Activated T-cell treated with anti-CD3 and anti-CD28 coated beads, Interleukin-2, amount 50 U/mL, for 72 hours (primary cell): ENCODE results near the gene ILRUN. TPM values are rescaled to one million over a fixed set of nuclear protein-coding genes. Genes with fewer than 3 reads are reported as not detected.
A peak's percentile ranks its signal among the peaks of the same experiment; 100 is the strongest.
"Not testable (repeated sequence)": the region's sequence is repeated elsewhere in the genome, so short reads cannot be mapped to it uniquely, and the experiment has no call there.

Experiments used
- ATAC-seq, 2 donors: fragments of 150-1000 bp; cut with Tn5 transposase; replicated peaks in 1 of 2; 2 replicates each; pipeline ENCODE4 v1.10.0; 2021; ENCODE audit warnings: moderate library complexity in 2 of 2, mild to moderate bottlenecking in 1 of 2
- DNase-seq, 2 donors: peaks; one replicate each; pipeline ENCODE4 v3.0.0; 2021 to 2022; ENCODE audit warnings: mixed read lengths in 1 of 2
- H3K27ac Mint-ChIP-seq: one replicate; pipeline ENCODE4 v1.8.0; 2022; ENCODE audit warnings: mild to moderate bottlenecking, moderate library complexity, mixed read lengths
- H3K27me3 Mint-ChIP-seq: one replicate; pipeline ENCODE4 v1.8.0; 2022; ENCODE audit warnings: low read depth, mixed read lengths
- H3K36me3 Mint-ChIP-seq, 2 donors: one replicate each; pipeline ENCODE4 v1.8.0; 2022; ENCODE audit warnings: mixed read lengths in 2 of 2, mild to moderate bottlenecking in 1 of 2; ENCODE audit not compliant: insufficient read depth in 2 of 2
- H3K4me1 Mint-ChIP-seq: one replicate; pipeline ENCODE4 v1.8.0; 2022; ENCODE audit warnings: low read depth, mixed read lengths
- H3K4me3 Mint-ChIP-seq, 2 donors: one replicate each; pipeline ENCODE4 v1.8.0; 2022; ENCODE audit warnings: mild to moderate bottlenecking in 2 of 2, mixed read lengths in 2 of 2, moderate library complexity in 2 of 2
- H3K9me3 Mint-ChIP-seq, 2 donors: one replicate each; pipeline ENCODE4 v1.8.0; 2022; ENCODE audit warnings: mixed read lengths in 2 of 2
- total RNA-seq, 2 donors: library from RNA; stranded (reverse); gene quantifications; one replicate each; pipeline ENCODE4 v1.2.3, GENCODE V29; 2022

ILRUN gene
- total RNA-seq, result 10 to 100 TPM; 68.8 to 78.8 TPM

- H3K4me1 Mint-ChIP-seq, result peaks cover 51% of the 10 kb centered on the region
Measured at GRCh38 chr6:34696739-34697543, at the start of gene ILRUN. ILRUN (minus strand) TSS chr6:34696767; CDS start chr6:34696603, 164 bp downstream.

GRCh38 chr6:34745277-34746103 is 48.9 kb upstream of the ILRUN start:
- Mint-ChIP-seq H3K27me3 (no peaks in the 10 kb centered on the region), H3K27ac (no peak overlapping the region), H3K36me3 (no peaks in the 10 kb centered on the region), H3K4me1 (peaks cover 14% of the 10 kb centered on the region), H3K4me3 (peak overlapping the region in 1 of 2 donors; percentile 15), H3K9me3 (no peaks in the 10 kb centered on the region)
- ATAC-seq, result peak; percentile 76 to 81
- DNase-seq, result peak in 1 of 2 donors; percentile 30

More at GRCh38 chr6:34696739-34697543, at the start of gene ILRUN:
- peak within 1 kb of the TSS; percentile 95 for H3K27ac Mint-ChIP-seq
- H3K4me3 Mint-ChIP-seq, result peak within 1 kb of the TSS; percentile 96 to 99
- DNase-seq (peak; percentile 96 to 97), ATAC-seq (peak; percentile 87 to 94)
- no peaks in the 10 kb centered on the region for H3K27me3 Mint-ChIP-seq
- peaks cover 2 to 3% of the 10 kb centered on the region in 2 donors for H3K36me3 Mint-ChIP-seq
- no peaks in the 10 kb centered on the region for H3K9me3 Mint-ChIP-seq

GRCh38 chr6:34744294-34744647 is 47.7 kb upstream of the ILRUN start:
- H3K36me3 Mint-ChIP-seq, H3K27me3 Mint-ChIP-seq, DNase-seq, H3K4me3 Mint-ChIP-seq, ATAC-seq, H3K27ac Mint-ChIP-seq, H3K9me3 Mint-ChIP-seq: not testable (repeated sequence)
- peaks cover 15% of the 10 kb centered on the region for H3K4me1 Mint-ChIP-seq

GRCh38 chr6:34743625-34744293 is 47.2 kb upstream of the ILRUN start:
- no peaks in the 10 kb centered on the region for H3K27me3 Mint-ChIP-seq
- peaks cover 20% of the 10 kb centered on the region for H3K4me1 Mint-ChIP-seq
- DNase-seq, result peak in 1 of 2 donors; percentile 17
- no peaks in the 10 kb centered on the region for H3K36me3 Mint-ChIP-seq
- H3K4me3 Mint-ChIP-seq, result no peak overlapping the region
- H3K9me3 Mint-ChIP-seq, result no peaks in the 10 kb centered on the region
- no peak overlapping the region for H3K27ac Mint-ChIP-seq
- peak; percentile 41 to 61 for ATAC-seq

GRCh38 chr6:34742094-34742493 is 45.5 kb upstream of the ILRUN start:
- Mint-ChIP-seq H3K27me3 (no peaks in the 10 kb centered on the region), H3K36me3 (no peaks in the 10 kb centered on the region), H3K27ac (no peak overlapping the region), H3K9me3 (no peaks in the 10 kb centered on the region), H3K4me3 (no peak overlapping the region), H3K4me1 (peaks cover 31% of the 10 kb centered on the region)
- DNase-seq (no peak), ATAC-seq (no peak)

GRCh38 chr6:34736823-34737222 is 40.3 kb upstream of the ILRUN start:
- ATAC-seq, result peak; percentile 53 to 54
- H3K4me3 Mint-ChIP-seq, result peak overlapping the region in 1 of 2 donors; percentile 42
- H3K4me1 Mint-ChIP-seq, result peaks cover 24% of the 10 kb centered on the region
- H3K9me3 Mint-ChIP-seq, result no peaks in the 10 kb centered on the region
- H3K36me3 Mint-ChIP-seq, result no peaks in the 10 kb centered on the region
- peak; percentile 27 to 29 for DNase-seq
- no peak overlapping the region for H3K27ac Mint-ChIP-seq
- no peaks in the 10 kb centered on the region for H3K27me3 Mint-ChIP-seq

- Mint-ChIP-seq H3K27me3 (no peaks in the 10 kb centered on the region), H3K4me1 (peaks cover 1% of the 10 kb centered on the region), H3K27ac (no peak overlapping the region), H3K36me3 (no peaks in the 10 kb centered on the region), H3K9me3 (no peaks in the 10 kb centered on the region), H3K4me3 (no peak overlapping the region)
- DNase-seq, result no peak
- no peak for ATAC-seq
Measured at GRCh38 chr6:34731393-34732060, 35.0 kb upstream of the ILRUN start.

- DNase-seq, result no peak
- Mint-ChIP-seq H3K27me3 (no peaks in the 10 kb centered on the region), H3K36me3 (no peaks in the 10 kb centered on the region), H3K4me1 (no peaks in the 10 kb centered on the region), H3K4me3 (no peak overlapping the region), H3K27ac (no peak overlapping the region), H3K9me3 (peaks cover 0 to 2% of the 10 kb centered on the region in 2 donors)
- no peak for ATAC-seq
Measured at GRCh38 chr6:34729631-34730470, 33.3 kb upstream of the ILRUN start.

GRCh38 chr6:34726055-34726454 is 29.5 kb upstream of the ILRUN start:
- no peaks in the 10 kb centered on the region for H3K4me1 Mint-ChIP-seq

GRCh38 chr6:34723203-34723602 is 26.6 kb upstream of the ILRUN start:
- no peaks in the 10 kb centered on the region for H3K27me3 Mint-ChIP-seq
- H3K9me3 Mint-ChIP-seq, result peaks cover 0 to 2% of the 10 kb centered on the region in 2 donors
- ATAC-seq (no peak), DNase-seq (no peak)
- no peaks in the 10 kb centered on the region for H3K4me1 Mint-ChIP-seq
- H3K4me3 Mint-ChIP-seq, result no peak overlapping the region
- no peaks in the 10 kb centered on the region for H3K36me3 Mint-ChIP-seq
- peak overlapping the region; percentile 44 for H3K27ac Mint-ChIP-seq

More at GRCh38 chr6:34726055-34726454, 29.5 kb upstream of the ILRUN start:
- Mint-ChIP-seq H3K4me3 (no peak overlapping the region), H3K27ac (no peak overlapping the region), H3K36me3 (no peaks in the 10 kb centered on the region), H3K27me3 (no peaks in the 10 kb centered on the region), H3K9me3 (peaks cover 0 to 2% of the 10 kb centered on the region in 2 donors)
- no peak for DNase-seq
- ATAC-seq, result no peak

GRCh38 chr6:34722451-34722850 is 25.9 kb upstream of the ILRUN start:
- no peaks in the 10 kb centered on the region for H3K4me1 Mint-ChIP-seq
- H3K36me3 Mint-ChIP-seq, result no peaks in the 10 kb centered on the region
- DNase-seq (no peak), ATAC-seq (no peak)
- no peaks in the 10 kb centered on the region for H3K27me3 Mint-ChIP-seq
- peaks cover 0 to 2% of the 10 kb centered on the region in 2 donors for H3K9me3 Mint-ChIP-seq
- H3K27ac Mint-ChIP-seq, result no peak overlapping the region
- no peak overlapping the region for H3K4me3 Mint-ChIP-seq

- ATAC-seq, H3K4me3 Mint-ChIP-seq, H3K36me3 Mint-ChIP-seq, H3K9me3 Mint-ChIP-seq, DNase-seq, H3K27ac Mint-ChIP-seq, H3K27me3 Mint-ChIP-seq, H3K4me1 Mint-ChIP-seq: not testable (repeated sequence)
Measured at GRCh38 chr6:34720160-34720559, 23.6 kb upstream of the ILRUN start.
